Body of pancreas (tissue), 4 donors: Measurements from ENCODE around the gene LTB4R2. TPM values are rescaled to one million over a fixed set of nuclear protein-coding genes. Genes with fewer than 3 reads are reported as not detected.

Experiments used
- ATAC-seq: fragments of 150-250 bp; one replicate; pipeline ENCODE4 v1.9.1; 2016
- DNase-seq, 4 donors: peaks; one replicate each; pipeline ENCODE4 v3.0.0-alpha.2; 2019
- H3K27ac ChIP-seq, 4 donors: fragments of 200-600 bp; sonication (generic); 1 replicate in 3 of 4; 2 replicates in 1 of 4; pipeline versions ENCODE4 v1.5.1 to v1.6.1; 2016 to 2019; ENCODE audit warnings: mild to moderate bottlenecking in 1 of 4, mixed read lengths in 1 of 4, moderate library complexity in 1 of 4
- H3K27me3 ChIP-seq, 2 donors: fragments of 200-600 bp; sonication (generic); one replicate each; pipeline ENCODE4 v1.6.0; 2016; ENCODE audit warnings: mild to moderate bottlenecking in 1 of 2
- H3K36me3 ChIP-seq, 2 donors: fragments of 200-600 bp; sonication (generic); replicated peaks in 1 of 2; 2 replicates each; pipeline ENCODE4 v1.5.1; 2016; ENCODE audit warnings: low read depth in 2 of 2; ENCODE audit not compliant: insufficient read depth in 1 of 2
- H3K4me1 ChIP-seq: fragments of 200-600 bp; sonication (generic); one replicate; pipeline ENCODE4 v1.6.0; 2016
- H3K4me3 ChIP-seq, 2 donors: fragments of 200-600 bp; sonication (generic); 1 replicate in 1 of 2; 2 replicates in 1 of 2; pipeline ENCODE4 v1.5.1; 2016 to 2019
- H3K9me3 ChIP-seq, 3 donors: fragments of 200-600 bp; sonication (generic); 1 replicate in 2 of 3; 2 replicates in 1 of 3; pipeline ENCODE4 v1.5.1; 2016
- POLR2A ChIP-seq, 3 donors: fragments of 450-650 bp; IDR thresholded peaks; one replicate each; pipeline ENCODE4 v1.6.1; 2016; ENCODE audit warnings: antibody characterized with exemption in 3 of 3, mild to moderate bottlenecking in 2 of 3
- WGBS, 2 donors: methylation state at CpG; one replicate each; pipeline ENCODE4 v1.1.5; 2017; 5-methylcytosine and 5-hydroxymethylcytosine counted together
- intact Hi-C: fragments of 100-400 bp; cut with DNase I; formaldehyde crosslinking; loops from one replicate; pipeline ENCODE4 v1.15.1; 2023
- total RNA-seq, 2 donors: library from RNA; depleted of rRNA; stranded (reverse); fragments of >200 nt; gene quantifications; one replicate each; pipeline ENCODE4 v1.1.0, GENCODE V29; 2016
- TF ChIP-seq, protein P1 (sequence below), 7 experiments: fragments of 450-650 bp in 4 of 7; fragments of 200-600 bp in 3 of 7; sonication (generic) in 3 of 7; IDR thresholded peaks; one replicate each; pipeline ENCODE4 v1.5.1; 2016 to 2019; ENCODE audit warnings: antibody characterized with exemption in 7 of 7

The LTB4R2 gene
- total RNA-seq, 2 donors from 2014 or later, result 10.9 to 31.3 TPM

DNA sequence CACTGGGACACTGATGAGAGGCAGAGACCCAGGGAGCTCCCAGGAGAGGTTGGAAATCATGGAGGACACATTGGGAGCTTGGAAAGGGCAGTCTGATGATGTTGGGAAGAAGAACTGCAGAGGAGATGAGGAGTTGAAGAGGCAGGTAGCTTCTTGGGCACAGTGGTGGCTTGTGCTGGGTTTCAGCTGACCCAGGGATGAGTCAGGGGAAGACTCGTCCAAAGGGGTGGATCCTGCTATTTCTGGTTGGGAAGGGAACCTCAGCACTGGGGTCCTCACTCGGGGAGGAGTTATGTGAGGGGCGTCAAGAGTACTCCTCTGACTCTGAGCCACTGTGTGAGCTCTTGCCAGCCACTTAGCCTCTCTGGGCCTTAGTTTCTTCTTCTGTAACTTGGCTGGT, 13.4 kb downstream of the LTB4R2 start:
- 23 to 53% methylated on average over 1 to 3 of the region's 3 CpGs for WGBS, 2 donors
- intact Hi-C loops, result no loop called here
- Histone ChIP-seq H3K27ac (no peak overlapping the region), H3K27me3 (no peaks in the 10 kb centered on the region), H3K9me3 (no peaks in the 10 kb centered on the region), H3K4me3 (no peak overlapping the region), H3K4me1 (no peaks in the 10 kb centered on the region), H3K36me3 (no peaks in the 10 kb centered on the region)
- TF ChIP-seq, protein P1, sequence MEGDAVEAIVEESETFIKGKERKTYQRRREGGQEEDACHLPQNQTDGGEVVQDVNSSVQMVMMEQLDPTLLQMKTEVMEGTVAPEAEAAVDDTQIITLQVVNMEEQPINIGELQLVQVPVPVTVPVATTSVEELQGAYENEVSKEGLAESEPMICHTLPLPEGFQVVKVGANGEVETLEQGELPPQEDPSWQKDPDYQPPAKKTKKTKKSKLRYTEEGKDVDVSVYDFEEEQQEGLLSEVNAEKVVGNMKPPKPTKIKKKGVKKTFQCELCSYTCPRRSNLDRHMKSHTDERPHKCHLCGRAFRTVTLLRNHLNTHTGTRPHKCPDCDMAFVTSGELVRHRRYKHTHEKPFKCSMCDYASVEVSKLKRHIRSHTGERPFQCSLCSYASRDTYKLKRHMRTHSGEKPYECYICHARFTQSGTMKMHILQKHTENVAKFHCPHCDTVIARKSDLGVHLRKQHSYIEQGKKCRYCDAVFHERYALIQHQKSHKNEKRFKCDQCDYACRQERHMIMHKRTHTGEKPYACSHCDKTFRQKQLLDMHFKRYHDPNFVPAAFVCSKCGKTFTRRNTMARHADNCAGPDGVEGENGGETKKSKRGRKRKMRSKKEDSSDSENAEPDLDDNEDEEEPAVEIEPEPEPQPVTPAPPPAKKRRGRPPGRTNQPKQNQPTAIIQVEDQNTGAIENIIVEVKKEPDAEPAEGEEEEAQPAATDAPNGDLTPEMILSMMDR (IDR thresholded peaks at IDR 0.05), result no peak
- TF ChIP-seq POLR2A (IDR thresholded peaks at IDR 0.05), result no peak
- no peak for ATAC-seq
- no peak for DNase-seq

DNA sequence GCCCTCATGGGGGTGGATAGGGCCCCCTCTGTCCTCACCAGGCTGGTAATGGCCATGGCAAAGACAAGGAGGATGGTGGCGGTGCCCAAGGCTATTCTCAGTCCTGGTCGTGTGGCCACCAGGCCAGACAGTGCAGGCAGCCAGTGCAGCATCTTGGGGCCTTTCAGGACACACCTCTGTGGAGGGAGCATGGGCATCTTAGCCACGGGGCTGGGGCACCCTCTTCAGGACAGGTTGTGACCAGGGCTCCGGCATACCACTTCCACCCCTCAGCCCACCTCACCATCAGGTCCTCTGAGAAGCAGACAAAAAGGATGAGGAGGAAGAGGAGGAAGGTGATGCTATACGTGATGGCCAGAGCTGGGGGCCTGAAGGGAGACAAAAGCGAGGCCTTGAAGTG, 14.1 kb downstream of the LTB4R2 start:
- intact Hi-C loops, result no loop called here

DNA sequence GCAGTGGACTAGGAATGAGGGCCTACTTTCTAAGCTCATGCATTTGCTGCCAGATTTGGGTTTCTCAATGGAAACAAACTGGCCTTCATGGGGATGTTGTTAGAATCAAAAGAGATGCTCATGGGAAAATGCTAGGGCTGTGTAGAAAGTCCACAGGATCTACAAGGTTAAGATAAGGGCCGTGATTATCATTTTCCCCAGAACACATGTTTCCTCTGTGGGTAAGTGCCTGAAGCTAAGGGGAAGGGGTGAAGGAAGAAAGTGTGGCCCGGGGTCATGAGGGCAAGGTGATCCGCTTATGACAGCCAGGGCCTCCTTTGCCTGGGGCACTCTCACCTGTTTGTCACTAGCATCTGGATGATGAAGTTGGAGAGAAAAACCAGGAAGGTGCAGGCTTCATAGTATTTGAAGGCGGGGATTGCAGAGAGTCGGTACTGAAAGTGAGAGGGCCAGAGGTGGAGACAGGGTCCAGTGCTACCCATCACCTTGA, 15.1 kb downstream of the LTB4R2 start:
- ATAC-seq (no peak), DNase-seq (no peak)
- no peaks in the 10 kb centered on the region for H3K9me3 ChIP-seq
- no peak overlapping the region for H3K27ac ChIP-seq
- H3K4me1 ChIP-seq, result no peaks in the 10 kb centered on the region
- TF ChIP-seq, protein P1 (IDR thresholded peaks at IDR 0.05), result no peak
- TF ChIP-seq POLR2A (IDR thresholded peaks at IDR 0.05), result no peak
- 59 to 74% methylated on average over 5 of the region's 5 CpGs for WGBS, 2 donors
- H3K36me3 ChIP-seq, result no peaks in the 10 kb centered on the region
- intact Hi-C loops, result no loop called here
- no peak overlapping the region for H3K4me3 ChIP-seq
- no peaks in the 10 kb centered on the region for H3K27me3 ChIP-seq

More for the DNA sequence above, 14.1 kb downstream of the LTB4R2 start:
- no peaks in the 10 kb centered on the region for H3K27me3 ChIP-seq
- H3K36me3 ChIP-seq, result no peaks in the 10 kb centered on the region
- WGBS, 2 donors, result 67 to 83% methylated on average over 2 to 6 of the region's 6 CpGs
- H3K4me1 ChIP-seq, result no peaks in the 10 kb centered on the region
- H3K9me3 ChIP-seq, result no peaks in the 10 kb centered on the region
- TF ChIP-seq, protein P1 (IDR thresholded peaks at IDR 0.05), result no peak
- TF ChIP-seq POLR2A (IDR thresholded peaks at IDR 0.05), result no peak
- DNase-seq (no peak), ATAC-seq (no peak)
- no peak overlapping the region for H3K4me3 ChIP-seq
- H3K27ac ChIP-seq, result no peak overlapping the region

DNA sequence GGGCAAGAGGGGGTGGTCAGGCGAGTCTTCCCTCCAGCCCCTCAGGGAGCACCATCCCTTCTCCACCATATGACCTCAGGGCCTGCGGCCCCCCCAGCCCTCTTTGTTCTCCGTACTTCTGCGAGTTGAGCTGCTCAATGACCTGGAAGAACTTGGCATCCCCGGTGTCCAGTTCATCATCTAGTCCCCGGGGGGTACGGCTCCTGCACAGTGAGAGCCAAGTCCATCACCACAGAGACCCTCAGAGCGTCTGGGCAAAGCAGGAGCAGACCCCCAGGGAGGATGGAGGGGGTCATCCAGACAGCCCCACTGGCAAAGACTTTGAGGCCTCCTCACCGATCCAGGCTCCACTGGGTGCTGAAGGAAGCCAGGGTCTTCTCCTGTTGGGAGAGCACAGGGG, 16.0 kb downstream of the LTB4R2 start:
- ATAC-seq (no peak), DNase-seq (no peak)
- Histone ChIP-seq H3K36me3 (no peaks in the 10 kb centered on the region), H3K4me1 (no peaks in the 10 kb centered on the region), H3K27me3 (no peaks in the 10 kb centered on the region), H3K4me3 (no peak overlapping the region), H3K9me3 (no peaks in the 10 kb centered on the region), H3K27ac (no peak overlapping the region)
- intact Hi-C loops, result no loop called here
- 58 to 71% methylated on average over 7 to 9 of the region's 9 CpGs for WGBS, 2 donors
- TF ChIP-seq, protein P1 (IDR thresholded peaks at IDR 0.05), result no peak
- TF ChIP-seq POLR2A (IDR thresholded peaks at IDR 0.05), result no peak

DNA sequence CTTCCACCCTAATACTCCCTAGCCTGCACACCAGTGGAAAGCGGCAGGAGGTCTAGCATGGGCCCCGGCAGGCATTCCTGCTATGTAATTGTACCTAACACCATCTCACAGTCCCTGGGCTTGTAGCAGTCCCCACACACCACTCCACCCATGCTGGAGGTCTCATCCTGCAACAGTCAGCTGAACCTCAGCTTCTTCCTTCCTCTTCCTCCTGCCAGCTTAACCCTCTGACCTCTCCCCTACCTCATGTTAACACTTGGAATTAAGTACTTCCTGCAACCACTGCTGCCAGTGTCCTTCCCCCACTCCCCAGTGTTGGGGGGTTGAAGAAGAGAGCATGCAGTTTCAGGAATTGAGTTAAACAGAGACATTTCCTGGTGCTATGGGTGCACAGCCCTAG, 17.4 kb downstream of the LTB4R2 start:
- Histone ChIP-seq H3K9me3 (no peaks in the 10 kb centered on the region), H3K27me3 (no peaks in the 10 kb centered on the region), H3K4me3 (no peak overlapping the region), H3K27ac (peak overlapping the region in 1 of 4 donors; percentile 29), H3K36me3 (no peaks in the 10 kb centered on the region), H3K4me1 (peaks cover 6% of the 10 kb centered on the region)
- DNase-seq (no peak), ATAC-seq (no peak)
- intact Hi-C loops, result no loop called here
- 80 to 90% methylated on average over 2 of the region's 2 CpGs for WGBS, 2 donors
- TF ChIP-seq, protein P1 (IDR thresholded peaks at IDR 0.05), result no peak
- TF ChIP-seq POLR2A (IDR thresholded peaks at IDR 0.05), result no peak
